ENCODE data around the gene EMC8.
"Not testable (repeated sequence)": the region's sequence is repeated elsewhere in the genome, so short reads cannot be mapped to it uniquely, and the experiment has no call there.

EMC8 gene

GRCh38 chr16:85817195-85817594 lies 17.9 kb upstream of the EMC8 start:
- WGBS (ENCODE audit: extremely low coverage, insufficient coverage, insufficient read length): no CpG with 5 or more reads among the region's 6 CpGs
- not testable (repeated sequence) for H3K4me3 ChIP-seq (ENCODE audit: low read depth, low read length); H3K4ac ChIP-seq (ENCODE audit: low read depth, low read length)

GRCh38 chr16:85816159-85816558 lies 16.8 kb upstream of the EMC8 start:
- Histone ChIP-seq H2BK5ac (ENCODE audit: low read depth, low read length, poor library complexity) (no peak overlapping the region), H3K27me3 (ENCODE audit: insufficient read depth, low read length) (no peaks in the 10 kb centered on the region), H3K4me1 (ENCODE audit: control insufficient read depth in 1 of 2, insufficient read depth in 2 of 2, low read length in 2 of 2) (no peaks in the 10 kb centered on the region), H2AK5ac (ENCODE audit: low read length) (no peak overlapping the region), H3K4ac (ENCODE audit: low read depth, low read length) (no peak overlapping the region), H3K36me3 (ENCODE audit: control insufficient read depth in 1 of 2, insufficient read depth in 2 of 2, low read length in 2 of 2) (no peaks in the 10 kb centered on the region), H2BK12ac (ENCODE audit: low read length) (no peak overlapping the region), H3K4me2 (ENCODE audit: low read length) (no peak overlapping the region), H3K27ac (ENCODE audit: low read depth, low read length) (no peak overlapping the region), H2AFZ (ENCODE audit: insufficient read depth, low read length, poor library complexity) (no peak overlapping the region), H3K9ac (ENCODE audit: low read length) (no peak overlapping the region), H3K23ac (ENCODE audit: low read length) (no peak overlapping the region), H4K8ac (ENCODE audit: low read depth, low read length) (no peak overlapping the region), H4K12ac (ENCODE audit: low read depth, low read length) (no peak overlapping the region), H3K4me3 (ENCODE audit: low read depth, low read length) (no peak overlapping the region), H3K79me1 (ENCODE audit: low read length) (no peaks in the 10 kb centered on the region), H3K18ac (ENCODE audit: low read length) (no peak overlapping the region), H3K14ac (ENCODE audit: low read length) (no peak overlapping the region), H3K79me2 (ENCODE audit: control insufficient read depth, insufficient read depth, low read length, poor library complexity) (no peaks in the 10 kb centered on the region), H4K91ac (ENCODE audit: low read depth, low read length) (no peak overlapping the region), H2BK120ac (ENCODE audit: insufficient read depth, low read length, poor library complexity) (no peak overlapping the region), H3K9me3 (ENCODE audit: insufficient read depth, low read depth, low read length) (peaks cover 1% of the 10 kb centered on the region)
- WGBS (ENCODE audit: extremely low coverage, insufficient coverage, insufficient read length): no CpG with 5 or more reads among the region's 14 CpGs
- DNase-seq: no peak

More at GRCh38 chr16:85817195-85817594, 17.9 kb upstream of the EMC8 start:
- not testable (repeated sequence) for H3K79me2 ChIP-seq (ENCODE audit: control insufficient read depth, insufficient read depth, low read length, poor library complexity); H3K14ac ChIP-seq (ENCODE audit: low read length); H3K9me3 ChIP-seq (ENCODE audit: insufficient read depth, low read depth, low read length); H4K91ac ChIP-seq (ENCODE audit: low read depth, low read length); H4K12ac ChIP-seq (ENCODE audit: low read depth, low read length); H2AK5ac ChIP-seq (ENCODE audit: low read length); DNase-seq; H3K18ac ChIP-seq (ENCODE audit: low read length); H3K27me3 ChIP-seq (ENCODE audit: insufficient read depth, low read length); H3K23ac ChIP-seq (ENCODE audit: low read length); H3K4me2 ChIP-seq (ENCODE audit: low read length); H3K36me3 ChIP-seq (ENCODE audit: control insufficient read depth in 1 of 2, insufficient read depth in 2 of 2, low read length in 2 of 2); H4K8ac ChIP-seq (ENCODE audit: low read depth, low read length); H3K4me1 ChIP-seq (ENCODE audit: control insufficient read depth in 1 of 2, insufficient read depth in 2 of 2, low read length in 2 of 2); H2BK12ac ChIP-seq (ENCODE audit: low read length); H3K27ac ChIP-seq (ENCODE audit: low read depth, low read length); H3K9ac ChIP-seq (ENCODE audit: low read length); H2BK120ac ChIP-seq (ENCODE audit: insufficient read depth, low read length, poor library complexity); H2BK5ac ChIP-seq (ENCODE audit: low read depth, low read length, poor library complexity); H2AFZ ChIP-seq (ENCODE audit: insufficient read depth, low read length, poor library complexity); H3K79me1 ChIP-seq (ENCODE audit: low read length)

- no peak overlapping the region for H3K4me2 ChIP-seq (ENCODE audit: low read length)
- no peak overlapping the region for H3K27ac ChIP-seq (ENCODE audit: low read depth, low read length)
These were observed 13.7 kb upstream of the EMC8 start for GRCh38 chr16:85812811-85813700.

GRCh38 chr16:85812031-85812807 lies 12.9 kb upstream of the EMC8 start:
- H2BK5ac ChIP-seq (ENCODE audit: low read depth, low read length, poor library complexity): no peak overlapping the region
- no peak overlapping the region for H2AK5ac ChIP-seq (ENCODE audit: low read length)
- H3K36me3 ChIP-seq (ENCODE audit: control insufficient read depth in 1 of 2, insufficient read depth in 2 of 2, low read length in 2 of 2): peaks cover 0 to 1% of the 10 kb centered on the region in 2 experiments
- H2AFZ ChIP-seq (ENCODE audit: insufficient read depth, low read length, poor library complexity): no peak overlapping the region
- H3K4ac ChIP-seq (ENCODE audit: low read depth, low read length): no peak overlapping the region
- no peaks in the 10 kb centered on the region for H3K79me1 ChIP-seq (ENCODE audit: low read length)
- H2BK12ac ChIP-seq (ENCODE audit: low read length): no peak overlapping the region
- no peak overlapping the region for H3K27ac ChIP-seq (ENCODE audit: low read depth, low read length)
- H3K79me2 ChIP-seq (ENCODE audit: control insufficient read depth, insufficient read depth, low read length, poor library complexity): no peaks in the 10 kb centered on the region
- H3K27me3 ChIP-seq (ENCODE audit: insufficient read depth, low read length): no peaks in the 10 kb centered on the region
- no peak for DNase-seq
- H2BK120ac ChIP-seq (ENCODE audit: insufficient read depth, low read length, poor library complexity): no peak overlapping the region
- H3K18ac ChIP-seq (ENCODE audit: low read length): no peak overlapping the region
- no peak overlapping the region for H4K91ac ChIP-seq (ENCODE audit: low read depth, low read length)
- no CpG with 5 or more reads among the region's 37 CpGs for WGBS (ENCODE audit: extremely low coverage, insufficient coverage, insufficient read length)
- no peak overlapping the region for H3K14ac ChIP-seq (ENCODE audit: low read length)
- no peaks in the 10 kb centered on the region for H3K9me3 ChIP-seq (ENCODE audit: insufficient read depth, low read depth, low read length)
- H3K4me2 ChIP-seq (ENCODE audit: low read length): no peak overlapping the region
- no peak overlapping the region for H3K23ac ChIP-seq (ENCODE audit: low read length)
- H3K9ac ChIP-seq (ENCODE audit: low read length): no peak overlapping the region
- H4K8ac ChIP-seq (ENCODE audit: low read depth, low read length): no peak overlapping the region
- H3K4me3 ChIP-seq (ENCODE audit: low read depth, low read length): no peak overlapping the region
- H3K4me1 ChIP-seq (ENCODE audit: control insufficient read depth in 1 of 2, insufficient read depth in 2 of 2, low read length in 2 of 2): no peaks in the 10 kb centered on the region
- H4K12ac ChIP-seq (ENCODE audit: low read depth, low read length): no peak overlapping the region

More at GRCh38 chr16:85812811-85813700, 13.7 kb upstream of the EMC8 start:
- Histone ChIP-seq H3K36me3 (ENCODE audit: control insufficient read depth in 1 of 2, insufficient read depth in 2 of 2, low read length in 2 of 2) (no peaks in the 10 kb centered on the region), H3K79me1 (ENCODE audit: low read length) (no peaks in the 10 kb centered on the region), H2BK5ac (ENCODE audit: low read depth, low read length, poor library complexity) (no peak overlapping the region), H3K79me2 (ENCODE audit: control insufficient read depth, insufficient read depth, low read length, poor library complexity) (no peaks in the 10 kb centered on the region), H3K18ac (ENCODE audit: low read length) (no peak overlapping the region), H3K4ac (ENCODE audit: low read depth, low read length) (no peak overlapping the region), H3K27me3 (ENCODE audit: insufficient read depth, low read length) (no peaks in the 10 kb centered on the region), H3K14ac (ENCODE audit: low read length) (no peak overlapping the region), H3K4me3 (ENCODE audit: low read depth, low read length) (no peak overlapping the region), H2AK5ac (ENCODE audit: low read length) (no peak overlapping the region), H3K4me1 (ENCODE audit: control insufficient read depth in 1 of 2, insufficient read depth in 2 of 2, low read length in 2 of 2) (no peaks in the 10 kb centered on the region), H3K23ac (ENCODE audit: low read length) (no peak overlapping the region), H3K9me3 (ENCODE audit: insufficient read depth, low read depth, low read length) (no peaks in the 10 kb centered on the region), H2BK12ac (ENCODE audit: low read length) (no peak overlapping the region), H4K8ac (ENCODE audit: low read depth, low read length) (no peak overlapping the region), H4K91ac (ENCODE audit: low read depth, low read length) (no peak overlapping the region), H2AFZ (ENCODE audit: insufficient read depth, low read length, poor library complexity) (no peak overlapping the region), H2BK120ac (ENCODE audit: insufficient read depth, low read length, poor library complexity) (no peak overlapping the region), H3K9ac (ENCODE audit: low read length) (no peak overlapping the region), H4K12ac (ENCODE audit: low read depth, low read length) (no peak overlapping the region)
- no peak for DNase-seq
- WGBS (ENCODE audit: extremely low coverage, insufficient coverage, insufficient read length): no CpG with 5 or more reads among the region's 20 CpGs

All from trophoblast cell (in vitro differentiated cells and primary cell).